ENCODE measurements around the gene LRRC3.
A peak's percentile ranks its signal among the peaks of the same experiment; 100 is the strongest.

The LRRC3 gene

DNA sequence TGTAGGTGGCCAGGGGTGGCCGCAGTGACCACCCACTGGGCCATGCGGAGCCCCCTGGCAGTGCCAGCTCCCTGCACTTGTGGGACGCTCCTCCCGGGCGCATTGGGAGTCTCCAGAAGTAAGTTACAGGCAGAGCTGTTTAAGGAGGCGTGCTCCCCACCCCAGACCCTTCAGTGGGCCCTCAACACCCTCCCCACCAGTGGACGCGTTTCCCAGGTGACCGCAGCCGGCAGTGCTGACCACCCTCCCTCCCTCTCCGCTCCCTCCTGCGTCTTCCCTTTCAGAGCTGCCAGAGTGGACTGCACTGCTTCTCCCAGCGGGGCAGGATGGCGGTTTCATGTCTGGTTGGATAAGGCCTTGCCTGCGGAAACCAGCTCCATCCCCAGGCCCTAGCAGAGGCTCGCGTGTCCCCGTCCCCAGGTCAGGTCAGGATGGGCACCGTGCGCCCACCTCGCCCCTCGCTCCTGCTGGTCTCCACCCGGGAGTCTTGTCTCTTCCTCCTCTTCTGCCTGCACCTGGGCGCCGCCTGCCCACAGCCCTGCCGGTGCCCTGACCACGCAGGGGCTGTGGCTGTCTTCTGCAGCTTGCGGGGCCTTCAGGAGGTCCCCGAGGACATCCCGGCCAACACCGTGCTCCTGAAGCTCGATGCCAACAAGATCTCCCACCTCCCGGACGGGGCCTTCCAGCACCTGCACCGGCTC is 1.1 kb downstream of the LRRC3 start:
- no peak for DNase-seq
- Histone ChIP-seq H3K27ac (no peak overlapping the region), H3K27me3 (replicated peaks) (no peaks in the 10 kb centered on the region), H3K36me3 (replicated peaks) (no peaks in the 10 kb centered on the region), H3K4me3 (ENCODE audit: low read depth, low read length) (peak overlapping the region; percentile 47)
- in situ Hi-C loops (cut with HindIII; ENCODE audit: low pct_ligation_motif_present, low sequenced_read_pairs), result no loop called here
- no peak for TF ChIP-seq CTCF (IDR thresholded peaks at IDR 0.05; ENCODE audit: low read depth, low read length, missing control alignments)

- in situ Hi-C loops (cut with HindIII; ENCODE audit: low pct_ligation_motif_present, low sequenced_read_pairs), result no loop called here
- TF ChIP-seq CTCF (IDR thresholded peaks at IDR 0.05; ENCODE audit: low read depth, low read length, missing control alignments), result no peak
- Histone ChIP-seq H3K36me3 (replicated peaks) (no peaks in the 10 kb centered on the region), H3K27me3 (replicated peaks) (no peaks in the 10 kb centered on the region), H3K4me3 (ENCODE audit: low read depth, low read length) (no peak overlapping the region), H3K27ac (no peak overlapping the region)
- DNase-seq, result no peak
These were observed 1.8 kb downstream of the LRRC3 start for GRCh38 chr21:44456915-44457736.

DNA sequence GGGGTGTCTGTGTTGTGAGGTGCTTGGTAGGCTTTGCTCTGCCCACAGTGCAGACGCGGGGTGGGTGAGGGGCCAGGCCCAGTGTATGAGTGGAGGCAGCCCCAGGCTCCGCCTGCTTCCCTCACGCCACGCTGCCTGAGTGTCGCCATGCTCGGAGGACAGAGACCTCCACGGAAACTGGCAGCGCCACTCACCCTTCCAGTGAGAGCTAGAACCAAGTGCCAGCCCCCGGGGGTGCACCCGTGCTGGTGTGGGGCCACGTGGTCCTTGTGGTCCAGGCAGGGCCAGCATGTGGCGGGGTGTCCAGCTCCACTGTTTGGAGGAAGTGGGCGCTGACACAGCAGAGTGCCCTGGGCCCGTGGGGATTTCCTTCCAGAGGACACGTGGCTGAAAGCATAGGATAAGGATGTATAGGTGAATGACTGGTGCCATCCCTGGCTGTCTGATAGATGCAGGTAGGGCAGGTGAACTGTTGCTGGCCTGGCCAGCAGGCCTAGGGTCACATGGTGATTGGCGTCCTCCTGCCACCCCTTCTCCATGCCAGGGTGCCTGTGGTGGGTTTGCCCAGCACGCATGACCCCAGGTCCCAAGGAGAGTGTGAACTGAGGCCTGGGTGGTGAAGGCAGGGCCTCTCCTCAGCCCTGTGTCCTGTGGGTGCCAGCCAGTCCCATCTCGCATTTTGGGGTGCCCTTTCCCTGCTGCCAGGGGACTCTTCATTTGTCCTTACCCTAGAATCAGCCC is 3.8 kb downstream of the LRRC3 start:
- no peak overlapping the region for H3K4me3 ChIP-seq (ENCODE audit: low read depth, low read length)
- DNase-seq, result no peak
- in situ Hi-C loops (cut with HindIII; ENCODE audit: low pct_ligation_motif_present, low sequenced_read_pairs), result no loop called here
- no peak for TF ChIP-seq CTCF (IDR thresholded peaks at IDR 0.05; ENCODE audit: low read depth, low read length, missing control alignments)
- H3K36me3 ChIP-seq (replicated peaks), result no peaks in the 10 kb centered on the region
- no peaks in the 10 kb centered on the region for H3K27me3 ChIP-seq (replicated peaks)
- H3K27ac ChIP-seq, result no peak overlapping the region

DNA sequence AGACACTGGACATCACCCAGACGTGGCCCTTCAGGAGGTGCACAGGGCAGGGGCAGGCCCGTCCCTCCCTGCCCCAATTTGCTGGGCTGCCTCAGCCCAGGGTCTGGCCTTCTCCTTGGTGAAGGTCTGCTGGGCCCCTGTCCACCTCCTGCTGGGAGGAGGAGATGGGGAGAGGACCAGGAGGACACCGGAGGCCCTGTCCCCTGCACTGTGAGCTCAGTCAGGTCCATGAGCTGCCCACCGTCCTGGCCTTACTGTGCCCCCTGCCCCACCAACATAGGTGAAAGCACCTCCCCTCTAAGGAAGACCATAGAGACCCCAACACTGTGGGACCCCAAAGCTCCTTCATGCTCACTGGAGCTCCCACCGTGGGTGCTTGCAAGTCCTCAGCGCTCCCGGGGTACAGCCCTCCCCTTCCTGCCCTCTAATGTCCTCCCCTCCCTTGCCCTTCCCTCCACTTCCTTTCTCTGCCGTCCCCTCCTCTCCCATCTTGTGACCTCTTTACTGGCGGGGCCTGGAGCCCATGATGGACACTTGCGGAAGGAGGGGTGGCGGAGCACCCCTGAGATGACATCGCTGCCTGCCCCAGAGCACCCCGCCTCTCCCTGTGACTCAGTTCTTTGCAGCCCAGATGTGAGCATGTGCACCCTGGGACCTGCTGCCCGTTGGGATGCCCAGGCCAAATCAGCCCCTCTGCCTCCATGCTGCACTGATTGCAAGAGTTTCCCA is 4.6 kb downstream of the LRRC3 start:
- no peaks in the 10 kb centered on the region for H3K36me3 ChIP-seq (replicated peaks)
- in situ Hi-C loops (cut with HindIII; ENCODE audit: low pct_ligation_motif_present, low sequenced_read_pairs), result no loop called here
- TF ChIP-seq CTCF (IDR thresholded peaks at IDR 0.05; ENCODE audit: low read depth, low read length, missing control alignments), result no peak
- H3K27ac ChIP-seq, result no peak overlapping the region
- H3K4me3 ChIP-seq (ENCODE audit: low read depth, low read length), result no peak overlapping the region
- no peak for DNase-seq
- H3K27me3 ChIP-seq (replicated peaks), result no peaks in the 10 kb centered on the region

GRCh38 chr21:44460441-44460755 is 5.1 kb downstream of the LRRC3 start:
- Histone ChIP-seq H3K27me3 (replicated peaks) (no peaks in the 10 kb centered on the region), H3K27ac (no peak overlapping the region), H3K36me3 (replicated peaks) (no peaks in the 10 kb centered on the region), H3K4me3 (ENCODE audit: low read depth, low read length) (no peak overlapping the region)
- in situ Hi-C loops (cut with HindIII; ENCODE audit: low pct_ligation_motif_present, low sequenced_read_pairs), result no loop called here
- DNase-seq, result no peak
- no peak for TF ChIP-seq CTCF (IDR thresholded peaks at IDR 0.05; ENCODE audit: low read depth, low read length, missing control alignments)
